SH-SY5Y (cell line): ENCODE results near the gene IKZF1.

Experiments
- GATA2 ChIP-seq: IDR thresholded peaks from 2 replicates; pipeline ENCODE4 v1.6.1; 2011; ENCODE audit warnings: mild to moderate bottlenecking, low read depth, low read length
- GATA3 ChIP-seq: IDR thresholded peaks from 2 replicates; pipeline ENCODE4 v1.6.1; 2011; ENCODE audit warnings: low read depth, mild to moderate bottlenecking, low read length, moderate library complexity

- TF ChIP-seq GATA2 (no peak), GATA3 (no peak)
These were observed 11.5 kb downstream of the IKZF1 start for GRCh38 chr7:50315739-50316671.
